ENCODE measurements around the gene SAP30BP. TPM values are rescaled to one million over a fixed set of nuclear protein-coding genes. Genes with fewer than 3 reads are reported as not detected.

SAP30BP gene
- total RNA-seq, 2 experiments from 2014 or later: 81.4 to 92.7 TPM

DNA sequence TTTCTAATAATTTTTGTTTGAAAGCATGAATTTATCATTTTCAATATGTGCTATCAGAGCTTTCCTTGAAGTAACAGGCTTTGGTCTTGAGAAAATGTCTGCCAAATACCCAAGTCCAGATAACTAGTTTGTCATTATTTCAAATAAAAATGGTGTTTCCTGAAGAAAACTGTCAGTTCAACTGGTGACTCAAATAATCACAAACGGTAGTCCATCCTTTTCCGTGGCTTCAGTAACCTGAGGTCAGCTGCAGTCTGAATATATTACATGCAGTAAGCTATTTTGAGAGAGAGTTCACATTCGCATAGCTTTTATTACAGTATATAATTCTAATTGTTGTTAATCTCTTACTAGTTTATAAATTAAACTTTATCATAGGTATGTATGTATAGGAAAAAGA is 9.3 kb downstream of the SAP30BP start:
- no peaks in the 10 kb centered on the region for H3K9me3 Mint-ChIP-seq
- H3K27me3 Mint-ChIP-seq: no peaks in the 10 kb centered on the region
- H3K4me3 Mint-ChIP-seq: no peak overlapping the region
- peaks cover 9% of the 10 kb centered on the region for H3K36me3 Mint-ChIP-seq
- intact Hi-C loops (cut with micrococcal nuclease): no loop called here
- CTCF ChIA-PET: interaction anchor here (0.8 to 11.4 kb wide), 4 partner anchors 24 to 77 kb away, joined by 3 to 151 read pairs (median 14); no protein-coding TSS in a partner anchor
- peaks cover 9% of the 10 kb centered on the region for H3K4me1 Mint-ChIP-seq (ENCODE audit: low read depth)
- POLR2A ChIA-PET: no interaction called here
- H3K27ac Mint-ChIP-seq: no peak overlapping the region
- DNase-seq: no peak

DNA sequence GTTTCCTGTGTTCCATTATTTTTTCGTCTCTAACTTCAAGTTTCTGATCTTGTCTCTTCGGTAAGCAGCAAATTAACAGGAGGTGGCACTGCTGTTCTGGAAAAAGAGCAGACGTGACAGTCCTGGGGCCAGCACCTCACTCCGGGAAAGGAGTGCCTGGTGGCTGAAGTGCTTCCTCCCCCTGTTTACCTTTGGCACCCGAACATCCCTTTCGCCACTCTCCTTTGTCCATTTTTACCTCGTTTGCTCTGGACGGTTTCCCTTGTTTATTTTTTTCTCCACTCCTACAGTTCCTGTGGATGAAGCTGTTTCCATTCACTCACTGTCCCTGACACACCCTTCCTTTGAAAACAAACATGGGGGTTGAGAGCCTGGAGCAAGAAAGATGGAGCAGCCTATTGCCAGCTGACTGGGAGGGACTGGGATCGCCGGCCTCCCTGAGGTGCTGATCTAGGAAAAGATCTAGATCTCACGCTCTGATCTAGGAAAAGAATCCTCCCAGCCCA is 12.6 kb downstream of the SAP30BP start:
- CTCF ChIA-PET: interaction anchor here (3.1 to 11.4 kb wide), 2 partner anchors 46 to 68 kb away, joined by 11 to 151 read pairs; partner anchors contain the start of gene SMIM5
- no peaks in the 10 kb centered on the region for H3K27me3 Mint-ChIP-seq
- H3K9me3 Mint-ChIP-seq: no peaks in the 10 kb centered on the region
- peaks cover 5% of the 10 kb centered on the region for H3K36me3 Mint-ChIP-seq
- no peak overlapping the region for H3K4me3 Mint-ChIP-seq
- H3K27ac Mint-ChIP-seq: no peak overlapping the region
- intact Hi-C loops (cut with micrococcal nuclease): no loop called here
- no peak for DNase-seq
- H3K4me1 Mint-ChIP-seq (ENCODE audit: low read depth): peaks cover 20% of the 10 kb centered on the region
- POLR2A ChIA-PET: no interaction called here

DNA sequence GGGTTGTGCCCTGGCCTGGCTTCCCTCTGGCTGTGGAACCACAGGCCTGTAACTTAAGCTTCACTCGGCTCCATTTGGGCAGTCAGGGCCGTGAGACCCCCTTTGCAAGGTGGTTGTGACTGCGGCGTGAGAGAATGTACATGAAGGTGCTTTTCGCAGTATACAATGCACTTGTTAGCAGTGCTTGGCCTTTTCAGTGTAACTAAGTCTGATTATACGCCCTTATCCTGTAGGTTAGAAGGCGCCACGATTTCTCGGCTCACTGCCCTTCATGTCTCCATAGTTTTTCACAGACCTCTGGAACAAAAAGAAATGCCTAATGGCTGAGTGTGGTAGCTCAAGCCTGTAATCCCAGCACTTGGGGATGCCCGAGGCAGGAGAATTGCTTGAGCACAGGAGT is 13.3 kb downstream of the SAP30BP start:
- Mint-ChIP-seq H3K4me1 (ENCODE audit: low read depth) (peaks cover 24% of the 10 kb centered on the region), H3K36me3 (peaks cover 5% of the 10 kb centered on the region), H3K27ac (no peak overlapping the region), H3K4me3 (no peak overlapping the region), H3K9me3 (no peaks in the 10 kb centered on the region), H3K27me3 (no peaks in the 10 kb centered on the region)
- POLR2A ChIA-PET: no interaction called here
- CTCF ChIA-PET: interaction anchor here (3.1 to 11.4 kb wide), 2 partner anchors 47 to 67 kb away, joined by 11 to 151 read pairs; partner anchors contain the start of gene SMIM5
- DNase-seq: no peak
- intact Hi-C loops (cut with micrococcal nuclease): no loop called here

DNA sequence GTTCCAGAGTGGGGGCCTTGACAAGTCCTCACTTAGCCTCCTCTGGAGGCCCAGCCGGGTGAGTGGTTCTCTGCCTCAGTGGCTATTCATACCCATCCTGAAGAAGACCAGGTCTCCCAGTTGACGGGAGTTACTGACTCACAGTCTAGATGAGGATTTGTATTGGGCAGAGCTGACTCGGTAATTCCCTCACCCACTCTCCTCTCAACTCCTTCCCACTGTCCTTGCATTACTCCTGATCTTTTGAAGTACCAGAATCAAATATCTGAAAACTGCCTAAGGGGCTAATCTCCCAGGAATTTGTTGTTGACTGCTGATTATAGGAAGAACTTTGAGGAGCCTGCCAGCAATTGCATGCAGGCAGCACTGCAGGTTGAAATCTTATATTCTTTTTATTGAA is 14.2 kb downstream of the SAP30BP start:
- CTCF ChIA-PET: interaction anchor here (0.7 to 11.4 kb wide), 4 partner anchors 32 to 72 kb away, joined by 3 to 151 read pairs (median 8); partner anchors contain the start of gene SMIM5
- POLR2A ChIA-PET: no interaction called here
- H3K4me1 Mint-ChIP-seq (ENCODE audit: low read depth): peaks cover 30% of the 10 kb centered on the region

DNA sequence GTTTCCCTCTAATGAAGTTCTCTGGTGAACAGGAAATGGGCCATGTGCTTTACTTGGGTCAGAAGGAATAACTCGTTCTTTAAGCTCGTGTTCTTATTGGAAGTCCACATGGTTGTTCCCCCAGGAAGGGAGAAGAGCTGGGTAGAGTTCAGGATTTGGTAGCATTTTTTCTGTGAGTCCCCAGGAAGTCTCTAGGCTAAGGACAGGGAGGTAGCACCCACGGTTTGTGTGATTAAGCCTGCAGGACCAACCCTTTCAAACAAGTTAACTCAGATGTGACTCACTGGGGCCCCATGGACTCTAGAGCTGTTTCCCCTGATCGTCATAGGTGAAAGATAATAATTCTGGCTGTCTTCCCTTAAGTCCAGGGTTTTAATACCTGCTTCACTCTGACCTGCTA is 16.4 kb downstream of the SAP30BP start:
- POLR2A ChIA-PET: no interaction called here
- Mint-ChIP-seq H3K4me1 (ENCODE audit: low read depth) (peaks cover 41% of the 10 kb centered on the region), H3K27ac (peak overlapping the region; percentile 33), H3K9me3 (no peaks in the 10 kb centered on the region), H3K36me3 (peaks cover 3% of the 10 kb centered on the region), H3K27me3 (no peaks in the 10 kb centered on the region), H3K4me3 (no peak overlapping the region)
- CTCF ChIA-PET: interaction anchor here (1.4 to 2.9 kb wide), 4 partner anchors 12 to 70 kb away, joined by 4 to 16 read pairs (median 6); no protein-coding TSS in a partner anchor
- DNase-seq: no peak
- intact Hi-C loops (cut with micrococcal nuclease): no loop called here

More for the DNA sequence above, 14.2 kb downstream of the SAP30BP start:
- H3K27me3 Mint-ChIP-seq: no peaks in the 10 kb centered on the region
- H3K9me3 Mint-ChIP-seq: no peaks in the 10 kb centered on the region
- intact Hi-C loops (cut with micrococcal nuclease): no loop called here
- no peak overlapping the region for H3K4me3 Mint-ChIP-seq
- no peak for DNase-seq
- H3K36me3 Mint-ChIP-seq: peaks cover 3% of the 10 kb centered on the region
- no peak overlapping the region for H3K27ac Mint-ChIP-seq

DNA sequence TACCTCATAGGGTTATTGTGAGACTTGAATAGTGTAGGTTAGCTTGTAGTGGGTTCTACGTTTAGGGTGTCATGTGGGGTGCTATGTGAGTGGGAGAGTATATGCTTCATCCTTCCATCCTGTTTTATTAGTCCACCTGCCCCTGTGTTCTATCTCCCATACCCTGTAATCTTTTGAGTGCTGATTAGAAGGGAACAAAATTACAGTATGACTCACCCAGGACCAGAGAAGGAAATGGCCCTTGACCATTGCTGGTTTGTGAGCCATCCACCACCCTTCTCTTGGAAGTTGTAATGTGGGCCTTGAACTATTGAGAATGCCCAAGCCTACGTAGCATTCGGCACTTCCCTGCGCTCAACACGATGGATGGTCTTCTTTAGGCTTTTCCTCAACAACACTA is 17.1 kb downstream of the SAP30BP start:
- Mint-ChIP-seq H3K27ac (no peak overlapping the region), H3K27me3 (no peaks in the 10 kb centered on the region), H3K36me3 (peaks cover 3% of the 10 kb centered on the region), H3K4me3 (no peak overlapping the region), H3K4me1 (ENCODE audit: low read depth) (peaks cover 48% of the 10 kb centered on the region), H3K9me3 (no peaks in the 10 kb centered on the region)
- no peak for DNase-seq
- ChIA-PET POLR2A (no interaction called here), CTCF (interaction anchor here (1.4 to 2.9 kb wide), 4 partner anchors 13 to 69 kb away, joined by 4 to 16 read pairs (median 6); no protein-coding TSS in a partner anchor)
- intact Hi-C loops (cut with micrococcal nuclease): no loop called here

DNA sequence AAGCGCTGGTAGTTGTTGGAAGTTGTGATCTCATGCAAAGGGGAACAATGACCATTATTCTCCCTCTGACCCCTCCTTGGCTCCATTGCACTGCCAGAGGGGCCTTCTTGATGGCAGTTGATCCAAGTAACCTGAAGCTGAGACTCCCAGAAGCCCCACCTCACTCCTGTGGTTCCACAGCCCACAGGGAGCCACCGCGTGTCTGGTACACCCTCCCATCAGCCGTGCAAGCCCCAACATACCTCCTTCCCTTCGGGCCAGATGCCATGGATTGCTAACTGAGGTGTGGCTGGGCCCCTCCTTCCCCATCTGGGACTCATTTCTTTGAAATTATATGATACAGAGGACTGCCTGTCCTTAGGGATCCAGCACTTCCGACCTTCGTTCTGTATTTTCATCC is 17.8 kb downstream of the SAP30BP start:
- no peak for DNase-seq
- intact Hi-C loops (cut with micrococcal nuclease): no loop called here
- H3K4me3 Mint-ChIP-seq: no peak overlapping the region
- H3K4me1 Mint-ChIP-seq (ENCODE audit: low read depth): peaks cover 54% of the 10 kb centered on the region
- POLR2A ChIA-PET: no interaction called here
- H3K27ac Mint-ChIP-seq: no peak overlapping the region
- peaks cover 3% of the 10 kb centered on the region for H3K36me3 Mint-ChIP-seq
- no peaks in the 10 kb centered on the region for H3K9me3 Mint-ChIP-seq
- H3K27me3 Mint-ChIP-seq: no peaks in the 10 kb centered on the region
- CTCF ChIA-PET: interaction anchor here (1.4 to 5.0 kb wide), 3 partner anchors 63 to 69 kb away, joined by 5 to 31 read pairs (median 7); no protein-coding TSS in a partner anchor

DNA sequence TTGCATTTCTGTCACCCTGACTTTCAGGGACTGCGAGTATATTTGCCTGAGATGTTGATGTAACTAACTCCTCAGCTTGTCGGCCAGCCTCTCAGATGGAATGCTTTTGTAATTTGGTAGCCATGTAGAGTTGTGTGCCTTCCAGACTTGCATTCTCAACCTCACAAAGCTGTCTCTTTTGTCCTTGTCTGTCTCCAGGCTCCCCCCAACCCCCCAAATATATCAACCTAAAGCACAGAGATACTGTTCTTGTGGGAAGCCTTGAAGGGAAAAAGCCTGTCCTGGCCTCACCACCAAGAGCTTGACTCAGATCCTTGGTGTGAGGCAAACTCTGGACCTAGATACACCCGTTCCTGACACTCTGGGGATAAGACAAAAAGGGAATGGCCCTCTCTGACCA is 18.4 kb downstream of the SAP30BP start:
- Mint-ChIP-seq H3K36me3 (peaks cover 3% of the 10 kb centered on the region), H3K9me3 (no peaks in the 10 kb centered on the region), H3K4me3 (no peak overlapping the region), H3K4me1 (ENCODE audit: low read depth) (peaks cover 59% of the 10 kb centered on the region), H3K27ac (no peak overlapping the region), H3K27me3 (no peaks in the 10 kb centered on the region)
- intact Hi-C loops (cut with micrococcal nuclease): no loop called here
- CTCF ChIA-PET: interaction anchor here (1.4 to 5.0 kb wide), 2 partner anchors 63 to 68 kb away, joined by 5 to 31 read pairs; no protein-coding TSS in a partner anchor
- POLR2A ChIA-PET: no interaction called here
- DNase-seq: no peak

DNA sequence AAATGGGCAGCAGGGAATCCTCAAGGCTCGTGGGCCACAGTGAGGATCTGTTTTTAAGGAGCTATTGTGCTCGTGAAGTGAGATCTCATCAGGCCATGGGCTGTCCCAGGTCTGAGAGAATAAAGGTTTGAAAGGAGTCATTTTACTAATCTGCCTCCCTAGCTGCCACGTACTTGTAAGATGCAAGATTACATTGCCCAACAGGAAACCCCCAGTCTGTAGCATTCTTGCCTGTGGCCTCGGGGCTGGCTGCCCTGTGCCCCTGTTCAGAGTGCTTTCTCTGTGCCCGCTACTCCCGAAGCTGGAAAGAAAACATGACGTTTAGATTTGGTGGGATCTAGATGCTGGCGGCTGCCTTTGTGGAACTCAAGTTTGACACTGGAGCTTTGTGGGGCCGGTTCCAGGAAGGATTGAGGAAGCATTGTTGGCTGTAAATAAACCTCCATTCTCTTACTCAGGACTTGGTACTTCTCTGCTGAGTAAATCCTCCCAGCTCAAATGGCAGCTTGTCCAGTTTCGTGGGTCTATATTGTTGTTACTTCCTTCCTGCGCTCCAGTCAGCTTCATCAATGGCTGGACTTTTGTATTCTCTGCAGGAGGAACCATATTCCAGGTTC is 21.2 kb downstream of the SAP30BP start:
- peak; percentile 27 for DNase-seq
- Mint-ChIP-seq H3K4me3 (no peak overlapping the region), H3K27me3 (no peaks in the 10 kb centered on the region), H3K36me3 (peaks cover 10% of the 10 kb centered on the region), H3K27ac (peak overlapping the region; percentile 78), H3K9me3 (no peaks in the 10 kb centered on the region), H3K4me1 (ENCODE audit: low read depth) (peaks cover 75% of the 10 kb centered on the region)
- intact Hi-C loops (cut with micrococcal nuclease): loop anchor here (2.0 kb wide), 1 partner anchor 14 kb away; no protein-coding TSS in a partner anchor
- POLR2A ChIA-PET: no interaction called here
- CTCF ChIA-PET: interaction anchor here (0.7 to 5.0 kb wide), 4 partner anchors 55 to 65 kb away, joined by 3 to 31 read pairs (median 4); partner anchors contain the start of gene SMIM5

DNA sequence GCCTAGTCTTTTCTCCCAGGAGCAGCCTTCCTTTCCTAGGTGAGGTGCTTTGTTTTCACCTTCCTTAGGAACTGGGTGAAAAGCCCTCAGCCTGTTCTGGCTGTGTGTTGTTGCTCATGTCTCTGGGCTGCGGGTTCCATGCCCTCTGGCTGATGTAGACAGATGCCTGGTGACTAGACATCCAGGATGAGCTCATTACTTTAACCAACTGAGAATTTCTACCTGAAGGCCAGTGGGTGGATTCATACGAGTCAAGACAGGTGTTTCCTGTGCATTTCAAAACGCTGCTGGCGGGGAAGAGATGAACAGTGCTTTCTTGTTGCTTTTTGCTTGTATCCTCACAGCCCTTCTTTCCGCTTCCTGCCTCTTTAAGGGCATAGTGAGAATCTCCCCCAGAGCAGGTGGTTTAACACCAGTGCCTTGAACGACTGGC is 22.3 kb downstream of the SAP30BP start:
- Mint-ChIP-seq H3K4me1 (ENCODE audit: low read depth) (peaks cover 64% of the 10 kb centered on the region), H3K27me3 (no peaks in the 10 kb centered on the region), H3K27ac (peak overlapping the region; percentile 78), H3K4me3 (no peak overlapping the region), H3K36me3 (peaks cover 14% of the 10 kb centered on the region), H3K9me3 (no peaks in the 10 kb centered on the region)
- peak; percentile 60 for DNase-seq
- ChIA-PET CTCF (interaction anchor here (0.6 to 5.0 kb wide), 2 partner anchors 59 to 1073 kb away, joined by 3 to 31 read pairs; no protein-coding TSS in a partner anchor), POLR2A (no interaction called here)
- intact Hi-C loops (cut with micrococcal nuclease): loop anchor here (2.0 kb wide), 1 partner anchor 15 kb away; no protein-coding TSS in a partner anchor

DNA sequence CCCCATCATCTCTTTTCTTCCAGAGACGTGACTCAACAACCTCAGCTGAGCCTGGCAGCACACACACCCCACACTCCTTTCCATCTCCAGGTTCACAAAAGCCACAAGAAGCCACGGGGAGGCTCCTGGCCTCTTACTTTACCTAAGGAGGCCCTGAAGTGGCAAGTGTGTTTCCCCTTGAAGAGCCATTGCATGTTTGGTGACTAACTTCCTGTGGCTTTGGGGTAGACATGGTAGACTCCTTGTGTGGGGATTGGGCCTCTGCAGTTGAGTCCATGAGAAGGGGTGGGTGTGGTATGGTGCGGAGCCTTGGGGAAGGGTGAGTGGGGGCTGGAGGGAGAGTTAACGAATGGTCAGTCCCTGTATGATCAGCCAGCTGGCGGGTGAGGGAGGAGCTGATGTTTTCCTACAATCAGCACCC is 24.2 kb downstream of the SAP30BP start:
- DNase-seq: peak; percentile 76
- Mint-ChIP-seq H3K36me3 (peaks cover 17% of the 10 kb centered on the region), H3K4me1 (ENCODE audit: low read depth) (peaks cover 51% of the 10 kb centered on the region), H3K9me3 (no peaks in the 10 kb centered on the region), H3K27ac (peak overlapping the region; percentile 79), H3K4me3 (no peak overlapping the region), H3K27me3 (no peaks in the 10 kb centered on the region)
- ChIA-PET CTCF (no interaction called here), POLR2A (no interaction called here)
- intact Hi-C loops (cut with micrococcal nuclease): no loop called here

DNA sequence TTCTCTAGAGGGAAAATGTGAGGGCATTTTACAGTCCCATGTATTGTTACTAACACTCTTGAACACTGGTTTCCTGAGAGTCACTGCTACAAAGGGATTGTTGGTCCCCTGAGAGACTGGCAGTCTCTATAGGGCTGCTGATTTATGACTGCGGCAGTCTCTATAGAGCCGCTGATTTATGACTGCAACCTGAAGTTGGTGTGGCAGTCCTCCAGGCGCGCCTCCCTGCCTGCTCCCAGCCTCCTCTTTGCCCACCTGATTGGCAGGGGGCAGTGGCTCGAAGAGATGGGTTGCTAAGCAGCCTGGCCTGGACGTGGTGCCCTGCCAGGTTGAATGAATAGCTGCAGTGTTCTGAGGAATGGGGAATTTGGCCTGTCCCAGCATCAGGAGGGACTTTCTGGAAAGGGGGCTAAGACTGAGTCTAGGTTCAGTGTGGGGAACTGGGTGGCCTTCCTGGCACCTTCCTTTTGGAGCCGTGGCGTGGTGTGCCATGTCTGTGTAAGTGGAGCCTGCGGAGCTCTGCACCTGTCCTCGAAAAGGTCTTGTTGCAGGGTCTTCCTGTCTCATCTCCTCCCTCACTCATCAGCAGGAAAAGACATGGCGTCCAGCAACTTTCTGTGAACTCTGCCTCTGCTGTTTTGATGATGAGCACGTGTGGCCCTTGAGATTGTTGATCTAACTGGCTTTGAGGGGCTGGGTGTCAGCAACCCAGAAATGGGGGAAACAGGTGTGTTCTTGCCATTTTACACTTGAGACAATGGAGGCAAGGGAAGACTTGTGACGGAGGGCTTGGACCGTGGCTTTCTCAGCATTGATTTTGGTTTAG is 24.9 kb downstream of the SAP30BP start:
- Mint-ChIP-seq H3K27ac (peak overlapping the region; percentile 79), H3K4me1 (ENCODE audit: low read depth) (peaks cover 46% of the 10 kb centered on the region), H3K36me3 (peaks cover 17% of the 10 kb centered on the region), H3K9me3 (no peaks in the 10 kb centered on the region), H3K27me3 (no peaks in the 10 kb centered on the region), H3K4me3 (no peak overlapping the region)
- no peak for DNase-seq
- intact Hi-C loops (cut with micrococcal nuclease): no loop called here
- POLR2A ChIA-PET: no interaction called here
- CTCF ChIA-PET: interaction anchor here (1.2 kb wide), 1 partner anchor 59 kb away, joined by 4 read pairs; the partner anchor contains the start of gene SMIM5

Measured in activated CD4-positive, alpha-beta memory T cell treated with anti-CD3 and anti-CD28 coated beads for 36 hours (primary cell).